GM18870 (cell line): ENCODE data around the gene SH3GL1.
"Not testable (repeated sequence)": the region's sequence is repeated elsewhere in the genome, so short reads cannot be mapped to it uniquely, and the experiment has no call there.

ENCODE experiments used
- ATAC-seq: cut with Tn5 transposase; IDR thresholded peaks from one replicate; pipeline ENCODE4 v1.9.1; 2021; ENCODE audit warnings: moderate library complexity; ENCODE audit not compliant: unreplicated experiment

The SH3GL1 gene

GRCh38 chr19:4347521-4347920, 52.8 kb downstream of the SH3GL1 start:
- no peak for ATAC-seq

- ATAC-seq: no peak
Observed at GRCh38 chr19:4346020-4346383, 54.3 kb downstream of the SH3GL1 start.

GRCh38 chr19:4345342-4346019, 54.9 kb downstream of the SH3GL1 start:
- ATAC-seq: no peak

GRCh38 chr19:4343370-4344307, 56.7 kb downstream of the SH3GL1 start, which contains the start of gene MPND:
TSS of gene MPND (plus strand) at chr19:4343562. CDS start at chr19:4343594, 32 bp downstream.
- no peak for ATAC-seq

GRCh38 chr19:4342615-4343369, 57.6 kb downstream of the SH3GL1 start:
- ATAC-seq: peak; percentile 89

- ATAC-seq: no peak
Observed at GRCh38 chr19:4342314-4342614, 58.1 kb downstream of the SH3GL1 start.

- no peak for ATAC-seq
Observed at GRCh38 chr19:4338441-4339355, 61.6 kb downstream of the SH3GL1 start, which contains the start of gene STAP2. TSS of gene STAP2 (minus strand) at chr19:4338827. CDS start at chr19:4338753, 74 bp downstream.

- no peak for ATAC-seq
Observed at GRCh38 chr19:4337906-4338440, 62.4 kb downstream of the SH3GL1 start.

- no peak for ATAC-seq
Observed at GRCh38 chr19:4334929-4335570, 65.3 kb downstream of the SH3GL1 start.

- no peak for ATAC-seq
Observed at GRCh38 chr19:4329858-4330257, 70.5 kb downstream of the SH3GL1 start.

GRCh38 chr19:4328991-4329681, 71.2 kb downstream of the SH3GL1 start:
- ATAC-seq: not testable (repeated sequence)

GRCh38 chr19:4328243-4328990, 71.9 kb downstream of the SH3GL1 start:
- no peak for ATAC-seq

GRCh38 chr19:4327877-4328242, 72.5 kb downstream of the SH3GL1 start:
- ATAC-seq: no peak

GRCh38 chr19:4327252-4327876, 73.0 kb downstream of the SH3GL1 start:
- no peak for ATAC-seq

GRCh38 chr19:4326837-4327251, 73.5 kb downstream of the SH3GL1 start:
- ATAC-seq: no peak

GRCh38 chr19:4326215-4326836, 74.0 kb downstream of the SH3GL1 start:
- no peak for ATAC-seq

GRCh38 chr19:4324228-4324627, 76.1 kb downstream of the SH3GL1 start:
- ATAC-seq: no peak
